MCF 10A (cell line): ENCODE results near the gene ATXN7L1. TPM values are rescaled to one million over a fixed set of nuclear protein-coding genes. Genes with fewer than 3 reads are reported as not detected.

Experiments used
- BruUV-seq: library from RNA; stranded (reverse); fragments of 400-500 nt; replicated peaks from 2 replicates; lab custom pipeline; 2021; lab: Mats Ljungman, UMichigan
- CTCF ChIA-PET: fragments of 300-600 bp; sonication (Branson Sonifier 250); formaldehyde crosslinking; extraction: SDS; loops from one replicate; lab custom pipeline; 2021; ENCODE audit warnings: antibody characterized with exemption, inconsistent platforms; lab: Yijun Ruan, JAX
- POLR2A ChIA-PET: fragments of 300-600, 350-650 bp; sonication (Branson Sonifier 250); formaldehyde crosslinking; extraction: SDS; loops from one replicate; lab custom pipeline; 2020; ENCODE audit warnings: antibody characterized with exemption, inconsistent platforms; lab: Yijun Ruan, JAX
- DNase-seq: peaks from one replicate; pipeline ENCODE4 v3.0.0-alpha.2; 2018; ENCODE audit not compliant: unreplicated experiment
- H3K27ac Mint-ChIP-seq: one replicate; pipeline ENCODE4 v1.8.0; 2022; ENCODE audit warnings: mild to moderate bottlenecking, low read depth, mixed read lengths; ENCODE audit not compliant: unreplicated experiment
- H3K27me3 Mint-ChIP-seq: one replicate; pipeline ENCODE4 v1.8.0; 2022; ENCODE audit warnings: mixed read lengths; ENCODE audit not compliant: insufficient read depth, unreplicated experiment
- H3K36me3 Mint-ChIP-seq: one replicate; pipeline ENCODE4 v1.8.0; 2022; ENCODE audit warnings: mild to moderate bottlenecking, moderate library complexity, mixed read lengths; ENCODE audit not compliant: insufficient read depth, unreplicated experiment
- H3K4me1 Mint-ChIP-seq: one replicate; pipeline ENCODE4 v1.8.0; 2022; ENCODE audit warnings: mixed read lengths; ENCODE audit not compliant: insufficient read depth, unreplicated experiment
- H3K4me3 Mint-ChIP-seq: one replicate; pipeline ENCODE4 v1.8.0; 2022; ENCODE audit warnings: mild to moderate bottlenecking, moderate library complexity, mixed read lengths; ENCODE audit not compliant: unreplicated experiment
- H3K9me3 Mint-ChIP-seq: one replicate; pipeline ENCODE4 v1.8.0; 2022; ENCODE audit warnings: mixed read lengths; ENCODE audit not compliant: unreplicated experiment
- intact Hi-C: fragments of 100-400 bp; cut with micrococcal nuclease; formaldehyde crosslinking; loops from 2 replicates; pipeline ENCODE4 v1.14.1; 2022
- total RNA-seq: library from RNA; stranded (reverse); gene quantifications from 2 replicates; pipeline ENCODE4 v1.2.3, GENCODE V29; 2022
- TF ChIP-seq, protein P1 (sequence below): fragments of 200-600 bp; IDR thresholded peaks from one replicate; pipeline ENCODE4 v1.8.0; 2022; ENCODE audit warnings: antibody characterized with exemption, mild to moderate bottlenecking; ENCODE audit not compliant: unreplicated experiment

Gene ATXN7L1
- total RNA-seq, 1 experiment from 2014 or later, result 10.0 TPM

DNA sequence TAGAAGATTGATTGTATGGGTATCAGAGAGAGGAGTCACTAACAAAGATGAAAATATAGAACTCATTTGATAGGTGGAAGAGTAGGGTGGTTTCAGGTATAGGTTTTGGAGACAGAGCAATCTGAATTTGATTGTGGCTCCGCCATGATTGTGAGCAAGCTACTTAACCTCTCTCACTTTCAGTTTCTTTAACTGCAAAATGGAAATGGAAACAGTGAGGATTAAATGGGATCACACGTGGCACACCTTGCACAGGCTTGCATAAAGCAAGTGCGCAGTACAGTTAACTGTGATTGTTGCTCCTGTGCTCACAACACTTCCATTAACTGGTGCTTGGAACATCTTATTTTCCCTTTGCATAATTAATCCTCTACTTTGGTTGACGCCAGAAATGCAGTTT lies 54.9 kb downstream of the ATXN7L1 start:
- H3K27ac Mint-ChIP-seq, result no peak overlapping the region
- H3K27me3 Mint-ChIP-seq, result no peaks in the 10 kb centered on the region
- no TSS peak for BruUV-seq
- no peaks in the 10 kb centered on the region for H3K36me3 Mint-ChIP-seq
- H3K4me3 Mint-ChIP-seq, result no peak overlapping the region
- POLR2A ChIA-PET, result no interaction called here
- H3K9me3 Mint-ChIP-seq, result no peaks in the 10 kb centered on the region
- intact Hi-C loops, result no loop called here
- peaks cover 17% of the 10 kb centered on the region for H3K4me1 Mint-ChIP-seq
- no peak for DNase-seq
- TF ChIP-seq, protein P1, sequence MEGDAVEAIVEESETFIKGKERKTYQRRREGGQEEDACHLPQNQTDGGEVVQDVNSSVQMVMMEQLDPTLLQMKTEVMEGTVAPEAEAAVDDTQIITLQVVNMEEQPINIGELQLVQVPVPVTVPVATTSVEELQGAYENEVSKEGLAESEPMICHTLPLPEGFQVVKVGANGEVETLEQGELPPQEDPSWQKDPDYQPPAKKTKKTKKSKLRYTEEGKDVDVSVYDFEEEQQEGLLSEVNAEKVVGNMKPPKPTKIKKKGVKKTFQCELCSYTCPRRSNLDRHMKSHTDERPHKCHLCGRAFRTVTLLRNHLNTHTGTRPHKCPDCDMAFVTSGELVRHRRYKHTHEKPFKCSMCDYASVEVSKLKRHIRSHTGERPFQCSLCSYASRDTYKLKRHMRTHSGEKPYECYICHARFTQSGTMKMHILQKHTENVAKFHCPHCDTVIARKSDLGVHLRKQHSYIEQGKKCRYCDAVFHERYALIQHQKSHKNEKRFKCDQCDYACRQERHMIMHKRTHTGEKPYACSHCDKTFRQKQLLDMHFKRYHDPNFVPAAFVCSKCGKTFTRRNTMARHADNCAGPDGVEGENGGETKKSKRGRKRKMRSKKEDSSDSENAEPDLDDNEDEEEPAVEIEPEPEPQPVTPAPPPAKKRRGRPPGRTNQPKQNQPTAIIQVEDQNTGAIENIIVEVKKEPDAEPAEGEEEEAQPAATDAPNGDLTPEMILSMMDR, result no peak
- CTCF ChIA-PET, result interaction anchor here (0.7 to 1.2 kb wide), 3 partner anchors 8 to 235 kb away, joined by 3 to 5 read pairs (median 4); no protein-coding TSS in a partner anchor

DNA sequence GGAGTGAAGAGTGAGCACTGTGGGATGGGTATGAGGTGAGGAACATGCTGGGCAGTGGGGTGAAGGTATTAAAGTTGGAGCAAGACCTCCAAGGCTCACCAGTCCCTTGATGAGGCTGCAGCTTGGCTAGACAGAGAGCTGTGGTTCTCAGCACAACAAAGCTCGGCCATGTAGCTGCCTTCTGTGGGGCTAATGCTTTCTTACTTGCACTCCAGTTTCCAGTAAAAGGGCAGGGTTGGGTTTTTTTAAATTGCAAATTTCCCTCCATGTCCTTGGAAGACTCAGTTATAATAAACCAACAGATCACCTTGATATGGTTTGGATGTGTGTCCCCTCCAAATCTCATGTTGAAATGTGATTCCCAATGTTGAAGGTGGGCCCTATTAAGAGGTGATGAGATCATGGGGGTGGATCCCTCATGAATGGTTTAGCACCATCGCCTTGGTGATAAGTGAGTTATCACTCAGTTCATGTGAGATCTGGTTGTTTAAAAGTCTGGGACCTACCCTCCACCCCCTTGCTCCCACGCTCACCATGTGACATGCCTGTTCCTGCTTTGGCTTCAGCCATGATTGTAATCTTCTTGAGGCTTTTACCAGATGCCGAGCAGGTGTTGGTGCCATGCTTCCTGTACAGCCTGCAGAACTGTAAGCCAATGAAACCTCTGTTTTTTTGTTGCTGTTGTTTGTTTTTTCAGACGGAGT lies 55.9 kb downstream of the ATXN7L1 start:
- CTCF ChIA-PET, result no interaction called here
- Mint-ChIP-seq H3K27me3 (no peaks in the 10 kb centered on the region), H3K4me3 (no peak overlapping the region), H3K4me1 (peaks cover 14% of the 10 kb centered on the region), H3K9me3 (no peaks in the 10 kb centered on the region), H3K27ac (no peak overlapping the region), H3K36me3 (peaks cover 6% of the 10 kb centered on the region)
- BruUV-seq, result no TSS peak
- POLR2A ChIA-PET, result no interaction called here
- DNase-seq, result no peak
- TF ChIP-seq, protein P1, result no peak
- intact Hi-C loops, result no loop called here

DNA sequence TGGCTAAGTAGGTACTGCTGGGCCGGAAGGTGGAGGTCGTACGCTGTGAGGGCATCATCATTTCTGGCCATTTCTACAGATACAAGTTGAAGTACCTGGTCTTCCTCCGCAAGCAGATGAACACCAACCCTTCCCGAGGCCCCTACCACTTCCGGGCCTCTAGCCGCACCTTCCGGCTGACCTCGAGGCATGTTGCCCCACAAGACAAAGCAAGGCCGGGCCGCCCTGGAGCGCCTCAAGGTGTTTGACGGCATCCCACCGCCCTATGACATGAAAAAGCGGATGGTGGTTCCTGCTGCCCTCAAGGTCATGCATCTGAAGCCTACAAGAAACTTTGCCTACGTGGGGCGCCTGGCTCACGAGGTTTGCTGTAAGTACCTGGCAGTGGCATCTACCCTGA lies 56.8 kb downstream of the ATXN7L1 start:
- intact Hi-C loops, result no loop called here
- H3K27me3 Mint-ChIP-seq, result no peaks in the 10 kb centered on the region
- H3K27ac Mint-ChIP-seq, result no peak overlapping the region
- H3K9me3 Mint-ChIP-seq, result no peaks in the 10 kb centered on the region
- TF ChIP-seq, protein P1, result no peak
- peaks cover 7% of the 10 kb centered on the region for H3K4me1 Mint-ChIP-seq
- H3K36me3 Mint-ChIP-seq, result peaks cover 6% of the 10 kb centered on the region
- ChIA-PET CTCF (interaction anchor here (0.5 to 0.7 kb wide), 2 partner anchors 47 to 1599 kb away, joined by 3 to 4 read pairs; no protein-coding TSS in a partner anchor), POLR2A (no interaction called here)
- no TSS peak for BruUV-seq
- no peak for DNase-seq
- no peak overlapping the region for H3K4me3 Mint-ChIP-seq

DNA sequence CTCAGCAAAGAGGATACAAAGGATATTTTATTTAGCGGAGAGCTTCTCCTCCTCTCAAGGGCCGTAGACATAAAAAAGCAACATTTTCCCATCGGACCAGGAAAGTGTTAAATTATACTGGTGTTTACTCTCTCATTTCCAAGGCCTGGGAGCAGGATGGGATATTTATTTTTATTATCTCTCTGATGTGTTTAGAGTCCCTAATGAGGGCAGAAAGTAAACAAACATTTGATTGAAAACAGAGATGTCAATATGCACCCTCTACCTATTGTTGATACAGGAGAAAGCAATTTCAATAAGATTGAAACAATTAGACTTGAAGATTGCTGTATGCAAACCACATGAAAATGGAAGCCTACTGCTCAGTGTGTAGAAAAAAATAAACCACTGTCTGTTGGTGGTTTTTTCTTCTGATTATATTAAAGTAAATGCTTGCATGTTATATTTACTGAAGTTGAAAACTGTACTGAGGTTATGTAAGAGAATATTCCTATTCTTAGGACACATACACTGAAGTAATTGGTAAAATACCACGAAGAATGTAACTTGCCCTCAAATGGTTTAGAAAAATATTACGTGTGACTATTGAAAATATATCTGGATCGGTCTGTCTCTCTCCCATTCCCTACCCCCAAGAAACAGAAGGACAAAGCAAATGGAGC lies 59.3 kb downstream of the ATXN7L1 start:
- ChIA-PET POLR2A (no interaction called here), CTCF (interaction anchor here (0.6 to 1.3 kb wide), 2 partner anchors 29 to 56 kb away, joined by 3 to 4 read pairs; no protein-coding TSS in a partner anchor)
- no TSS peak for BruUV-seq
- DNase-seq, result no peak
- TF ChIP-seq, protein P1, result no peak
- Mint-ChIP-seq H3K4me1 (peaks cover 7% of the 10 kb centered on the region), H3K27me3 (no peaks in the 10 kb centered on the region), H3K9me3 (no peaks in the 10 kb centered on the region), H3K4me3 (no peak overlapping the region), H3K36me3 (peaks cover 6% of the 10 kb centered on the region), H3K27ac (no peak overlapping the region)
- intact Hi-C loops, result no loop called here
